B cell (primary cell): ENCODE data around the gene ARHGAP6. TPM values are rescaled to one million over a fixed set of nuclear protein-coding genes. Genes with fewer than 3 reads are reported as not detected.

ENCODE experiments used
- ATAC-seq: fragments of 200-7000 bp; cut with Tn5 transposase; one replicate; pipeline ENCODE4 v1.10.0; 2021; ENCODE audit warnings: low read depth, mild to moderate bottlenecking, moderate number of reproducible peaks, moderate library complexity
- CTCF ChIA-PET: fragments of 350-600 bp; sonication (Branson Sonifier 250); formaldehyde crosslinking; loops from one replicate; lab custom pipeline; 2021; ENCODE audit warnings: antibody characterized with exemption, inconsistent platforms; lab: Charles Lee
- POLR2A ChIA-PET: fragments of 350-600 bp; sonication (Branson Sonifier 250); formaldehyde crosslinking; loops from one replicate; lab custom pipeline; 2021; ENCODE audit warnings: antibody characterized with exemption; lab: Charles Lee
- DNase-seq: peaks from one replicate; pipeline ENCODE4 v3.0.0; 2013
- H2AFZ ChIP-seq: 2 replicates; pipeline ENCODE4 v1.6.1; 2012; ENCODE audit warnings: mild to moderate bottlenecking, low read depth, low read length; ENCODE audit not compliant: insufficient read depth, poor library complexity, severe bottlenecking
- H3K27ac ChIP-seq, 2 donors: 1 replicate in 1 of 2; 2 replicates in 1 of 2; pipeline ENCODE4 v1.5.1; 2012 to 2013; ENCODE audit warnings: low read length in 2 of 2, mild to moderate bottlenecking in 2 of 2, moderate library complexity in 1 of 2
- H3K27me3 ChIP-seq, 4 experiments: fragments of 200-600 bp in 1 of 4; sonication (generic) in 1 of 4; replicated peaks in 1 of 4; 1 replicate in 2 of 4; 2 replicates in 2 of 4; pipeline versions ENCODE4 v1.6.1 to v1.7.0; 2013 to 2016; ENCODE audit warnings: low read length in 3 of 4, mild to moderate bottlenecking in 2 of 4, mixed read lengths in 1 of 4, moderate library complexity in 1 of 4; ENCODE audit not compliant: insufficient read depth in 4 of 4, control insufficient read depth in 3 of 4; ENCODE audit errors: control extremely low read depth in 1 of 4
- H3K36me3 ChIP-seq, 2 experiments: replicated peaks in 1 of 2; 1 replicate in 1 of 2; 2 replicates in 1 of 2; pipeline versions ENCODE4 v1.6.1 to v1.7.1; 2013; ENCODE audit warnings: low read length in 1 of 2; ENCODE audit not compliant: insufficient read depth in 2 of 2, control insufficient read depth in 1 of 2; ENCODE audit errors: control extremely low read depth in 1 of 2, extremely low read depth in 1 of 2
- H3K4me1 ChIP-seq, 2 donors: fragments of 200-600 bp in 1 of 2; sonication (generic) in 1 of 2; 1 replicate in 1 of 2; 2 replicates in 1 of 2; pipeline versions ENCODE4 v1.5.1 to v1.6.1; 2013 to 2017; ENCODE audit warnings: low read length in 2 of 2; ENCODE audit not compliant: control insufficient read depth in 2 of 2, insufficient read depth in 2 of 2
- H3K4me2 ChIP-seq: replicated peaks from 2 replicates; pipeline ENCODE3; 2012; ENCODE audit warnings: mild to moderate bottlenecking, low read depth, low read length; ENCODE audit not compliant: poor library complexity, severe bottlenecking
- H3K4me3 ChIP-seq, 5 experiments: fragments of 200-600 bp in 1 of 5; sonication (generic) in 1 of 5; 1 replicate in 3 of 5; 2 replicates in 2 of 5; pipeline versions ENCODE4 v1.5.1 to v1.7.0; 2011 to 2016; ENCODE audit warnings: low read length in 4 of 5, mild to moderate bottlenecking in 4 of 5, low read depth in 2 of 5, control low read depth in 1 of 5, moderate library complexity in 1 of 5; ENCODE audit not compliant: insufficient read depth in 1 of 5; ENCODE audit errors: control extremely low read depth in 1 of 5, extremely low read depth in 1 of 5
- H3K79me2 ChIP-seq: fragments of 200-600 bp; sonication (generic); one replicate; pipeline ENCODE4 v1.6.0; 2016; ENCODE audit warnings: low read length; ENCODE audit not compliant: control insufficient read depth, insufficient read depth
- H3K9ac ChIP-seq: fragments of 200-600 bp; sonication (generic); 2 replicates; pipeline ENCODE4 v1.6.1; 2017; ENCODE audit warnings: mild to moderate bottlenecking, low read length, moderate library complexity
- H3K9me3 ChIP-seq, 3 donors: one replicate each; pipeline versions ENCODE4 v1.6.1 to v1.7.1; 2013; ENCODE audit warnings: low read length in 2 of 3; ENCODE audit not compliant: control insufficient read depth in 2 of 3, insufficient read depth in 1 of 3; ENCODE audit errors: control extremely low read depth in 1 of 3
- H4K20me1 ChIP-seq: 2 replicates; pipeline ENCODE4 v1.6.0; 2012; ENCODE audit warnings: mild to moderate bottlenecking, low read length; ENCODE audit not compliant: insufficient read depth, control insufficient read depth, poor library complexity, severe bottlenecking
- H3K27ac Mint-ChIP-seq: one replicate; pipeline ENCODE4 v1.8.0; 2021; ENCODE audit warnings: mixed read lengths
- H3K27me3 Mint-ChIP-seq: one replicate; pipeline ENCODE4 v1.8.0; 2021; ENCODE audit warnings: mixed read lengths
- H3K4me1 Mint-ChIP-seq: one replicate; pipeline ENCODE4 v1.8.0; 2021; ENCODE audit warnings: mixed read lengths
- H3K4me3 Mint-ChIP-seq: one replicate; pipeline ENCODE4 v1.8.0; 2021; ENCODE audit warnings: mixed read lengths
- H3K9me3 Mint-ChIP-seq: one replicate; pipeline ENCODE4 v1.8.0; 2022; ENCODE audit warnings: mixed read lengths; ENCODE audit not compliant: insufficient read depth
- CTCF ChIP-seq: fragments of 200-600 bp; IDR thresholded peaks from one replicate; pipeline ENCODE4 v1.8.0; 2022; ENCODE audit warnings: antibody characterized with exemption, mild to moderate bottlenecking
- EZH2 ChIP-seq: IDR thresholded peaks from 2 replicates; pipeline ENCODE4 v1.6.1; 2012; ENCODE audit warnings: borderline replicate concordance, low read depth, mild to moderate bottlenecking, moderate library complexity, low read length; ENCODE audit not compliant: insufficient read depth, poor library complexity, severe bottlenecking
- WGBS: methylation state at CpG from one replicate; pipeline ENCODE4 v1.1.5; 2013; ENCODE audit warnings: missing lambda C conversion rate; ENCODE audit not compliant: insufficient coverage; 5-methylcytosine and 5-hydroxymethylcytosine counted together
- intact Hi-C: fragments of 100-400 bp; cut with micrococcal nuclease; formaldehyde crosslinking; loops from one replicate; pipeline ENCODE4 v1.10.0; 2022
- polyA plus RNA-seq: library from polyadenylated mRNA; depleted of rRNA; stranded (reverse); fragments of >200 nt; gene quantifications from 2 replicates; pipeline ENCODE4 v1.2.3, GENCODE V29; 2012
- total RNA-seq, 2 donors: library from RNA; stranded (reverse); fragments of 120-200 nt in 1 of 2; gene quantifications; 1 replicate in 1 of 2; 2 replicates in 1 of 2; pipeline versions ENCODE4 v1.2.3 to v1.2.4, GENCODE V29; 2013 to 2022

Gene ARHGAP6
- total and polyA plus RNA-seq, 2 donors (not counting 1 experiment from before 2014, with no cell fraction given), result 1.6 to 2.6 TPM

GRCh38 chrX:11648705-11649519, 16.8 kb downstream of the ARHGAP6 start:
- 29% methylated on average over 1 of the region's 5 CpGs for WGBS
- CTCF ChIA-PET, result no interaction called here
- DNase-seq (no peak), ATAC-seq (no peak)
- H3K9ac ChIP-seq, result no peak overlapping the region
- no peak overlapping the region for H3K27ac ChIP-seq
- no peak overlapping the region for H3K4me2 ChIP-seq
- POLR2A ChIA-PET, result no interaction called here
- no peaks in the 10 kb centered on the region for H3K9me3 ChIP-seq
- Mint-ChIP-seq H3K9me3 (no peaks in the 10 kb centered on the region), H3K27ac (no peak overlapping the region), H3K4me1 (no peaks in the 10 kb centered on the region), H3K4me3 (no peak overlapping the region), H3K27me3 (no peaks in the 10 kb centered on the region)
- intact Hi-C loops, result no loop called here
- no peaks in the 10 kb centered on the region for H4K20me1 ChIP-seq
- no peak overlapping the region for H3K4me3 ChIP-seq
- no peak overlapping the region for H2AFZ ChIP-seq
- no peaks in the 10 kb centered on the region for H3K4me1 ChIP-seq
- H3K27me3 ChIP-seq, result no peaks in the 10 kb centered on the region
- no peaks in the 10 kb centered on the region for H3K79me2 ChIP-seq
- no peaks in the 10 kb centered on the region for H3K36me3 ChIP-seq
- TF ChIP-seq EZH2 (no peak), CTCF (no peak)

- ChIA-PET POLR2A (no interaction called here), CTCF (no interaction called here)
- Histone ChIP-seq H3K36me3 (no peaks in the 10 kb centered on the region), H3K9me3 (no peaks in the 10 kb centered on the region), H3K4me2 (no peak overlapping the region), H3K27ac (no peak overlapping the region), H3K4me1 (no peaks in the 10 kb centered on the region), H4K20me1 (no peaks in the 10 kb centered on the region), H2AFZ (no peak overlapping the region), H3K79me2 (no peaks in the 10 kb centered on the region), H3K9ac (no peak overlapping the region), H3K27me3 (no peaks in the 10 kb centered on the region), H3K4me3 (no peak overlapping the region)
- DNase-seq, result no peak
- H3K4me3 Mint-ChIP-seq, result no peak overlapping the region
- intact Hi-C loops, result no loop called here
- H3K9me3 Mint-ChIP-seq, result no peaks in the 10 kb centered on the region
- TF ChIP-seq CTCF, result no peak
- TF ChIP-seq EZH2, result no peak
- H3K27me3 Mint-ChIP-seq, result no peaks in the 10 kb centered on the region
- no peak for ATAC-seq
- H3K27ac Mint-ChIP-seq, result no peak overlapping the region
- H3K4me1 Mint-ChIP-seq, result no peaks in the 10 kb centered on the region
- WGBS, result no CpG with 5 or more reads among the region's 3 CpGs
These were observed 18.6 kb downstream of the ARHGAP6 start for GRCh38 chrX:11647138-11647537.
